Uterus (tissue), 2 donors: ENCODE measurements around the gene SLCO3A1.

Source experiments
- POLR2A ChIP-seq, 2 donors: fragments of 450-650 bp; IDR thresholded peaks; one replicate each; pipeline ENCODE4 v1.6.1; 2016; ENCODE audit warnings: antibody characterized with exemption in 2 of 2, mild to moderate bottlenecking in 1 of 2, moderate library complexity in 1 of 2
- TF ChIP-seq, protein P1 (sequence below), 4 experiments: fragments of 200-600 bp in 2 of 4; fragments of 450-650 bp in 2 of 4; sonication (generic) in 2 of 4; IDR thresholded peaks; one replicate each; pipeline ENCODE4 v1.5.1; 2016 to 2019; ENCODE audit warnings: antibody characterized with exemption in 4 of 4, mild to moderate bottlenecking in 2 of 4, moderate library complexity in 1 of 4

DNA sequence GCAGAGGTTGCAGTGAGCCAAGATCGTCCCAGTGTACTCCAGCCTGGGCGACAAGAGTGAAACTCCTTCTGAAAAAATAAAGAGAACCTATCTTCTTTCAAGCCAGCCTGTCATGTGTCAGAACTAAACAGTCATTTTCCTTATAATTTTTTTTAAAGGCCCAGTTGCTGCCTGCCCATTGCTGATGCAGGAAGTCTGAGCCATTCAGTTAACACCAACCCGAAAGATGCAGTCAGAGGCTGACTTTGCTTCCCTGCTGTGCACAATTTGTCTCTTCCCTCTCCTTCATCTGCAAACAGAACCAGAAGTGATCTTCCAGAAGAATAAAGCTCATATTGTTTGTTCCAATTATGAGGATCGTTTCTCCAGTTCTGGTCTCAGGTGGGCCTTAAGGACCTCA, 220.6 kb downstream of the SLCO3A1 start:
- TF ChIP-seq, protein P1, sequence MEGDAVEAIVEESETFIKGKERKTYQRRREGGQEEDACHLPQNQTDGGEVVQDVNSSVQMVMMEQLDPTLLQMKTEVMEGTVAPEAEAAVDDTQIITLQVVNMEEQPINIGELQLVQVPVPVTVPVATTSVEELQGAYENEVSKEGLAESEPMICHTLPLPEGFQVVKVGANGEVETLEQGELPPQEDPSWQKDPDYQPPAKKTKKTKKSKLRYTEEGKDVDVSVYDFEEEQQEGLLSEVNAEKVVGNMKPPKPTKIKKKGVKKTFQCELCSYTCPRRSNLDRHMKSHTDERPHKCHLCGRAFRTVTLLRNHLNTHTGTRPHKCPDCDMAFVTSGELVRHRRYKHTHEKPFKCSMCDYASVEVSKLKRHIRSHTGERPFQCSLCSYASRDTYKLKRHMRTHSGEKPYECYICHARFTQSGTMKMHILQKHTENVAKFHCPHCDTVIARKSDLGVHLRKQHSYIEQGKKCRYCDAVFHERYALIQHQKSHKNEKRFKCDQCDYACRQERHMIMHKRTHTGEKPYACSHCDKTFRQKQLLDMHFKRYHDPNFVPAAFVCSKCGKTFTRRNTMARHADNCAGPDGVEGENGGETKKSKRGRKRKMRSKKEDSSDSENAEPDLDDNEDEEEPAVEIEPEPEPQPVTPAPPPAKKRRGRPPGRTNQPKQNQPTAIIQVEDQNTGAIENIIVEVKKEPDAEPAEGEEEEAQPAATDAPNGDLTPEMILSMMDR (IDR thresholded peaks at IDR 0.05) = no peak
- no peak for TF ChIP-seq POLR2A (IDR thresholded peaks at IDR 0.05)
